ENCODE measurements around the gene LRRC3.

DNA sequence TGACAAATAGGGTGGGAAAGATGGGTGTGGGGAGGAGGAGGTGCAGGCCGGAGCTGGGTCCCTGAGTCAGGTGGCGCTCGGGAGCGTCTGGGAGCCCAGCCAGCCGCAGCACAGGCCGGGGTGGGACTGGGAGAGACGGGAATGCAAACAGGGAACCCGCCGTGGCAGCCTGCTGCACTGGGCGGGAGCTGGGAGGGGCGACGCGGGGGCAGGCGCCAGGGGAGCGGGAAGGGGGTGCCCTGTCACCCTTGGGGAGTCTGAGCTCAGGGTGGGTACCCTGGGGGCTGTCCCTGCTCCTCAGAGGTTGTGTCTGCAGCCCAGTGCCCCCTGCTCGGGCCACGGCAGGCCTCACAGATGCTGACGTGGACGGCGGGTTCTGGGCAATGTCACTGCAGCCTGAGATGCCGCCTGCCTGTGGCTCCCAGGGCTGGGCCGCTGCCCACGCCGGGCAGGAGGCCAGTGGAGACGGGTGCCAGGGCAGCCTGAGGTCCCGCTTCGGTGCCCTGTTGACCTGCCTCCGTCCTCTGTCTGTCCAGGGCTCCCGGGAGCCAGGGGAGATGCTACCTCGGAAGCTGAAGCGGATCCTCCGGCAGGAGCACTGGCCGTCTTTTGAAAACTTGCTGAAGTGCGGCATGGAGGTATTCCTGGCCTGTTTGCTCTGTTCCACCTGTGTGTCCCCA is 16.6 kb upstream of the LRRC3 start:
- TF ChIP-seq, protein P1, sequence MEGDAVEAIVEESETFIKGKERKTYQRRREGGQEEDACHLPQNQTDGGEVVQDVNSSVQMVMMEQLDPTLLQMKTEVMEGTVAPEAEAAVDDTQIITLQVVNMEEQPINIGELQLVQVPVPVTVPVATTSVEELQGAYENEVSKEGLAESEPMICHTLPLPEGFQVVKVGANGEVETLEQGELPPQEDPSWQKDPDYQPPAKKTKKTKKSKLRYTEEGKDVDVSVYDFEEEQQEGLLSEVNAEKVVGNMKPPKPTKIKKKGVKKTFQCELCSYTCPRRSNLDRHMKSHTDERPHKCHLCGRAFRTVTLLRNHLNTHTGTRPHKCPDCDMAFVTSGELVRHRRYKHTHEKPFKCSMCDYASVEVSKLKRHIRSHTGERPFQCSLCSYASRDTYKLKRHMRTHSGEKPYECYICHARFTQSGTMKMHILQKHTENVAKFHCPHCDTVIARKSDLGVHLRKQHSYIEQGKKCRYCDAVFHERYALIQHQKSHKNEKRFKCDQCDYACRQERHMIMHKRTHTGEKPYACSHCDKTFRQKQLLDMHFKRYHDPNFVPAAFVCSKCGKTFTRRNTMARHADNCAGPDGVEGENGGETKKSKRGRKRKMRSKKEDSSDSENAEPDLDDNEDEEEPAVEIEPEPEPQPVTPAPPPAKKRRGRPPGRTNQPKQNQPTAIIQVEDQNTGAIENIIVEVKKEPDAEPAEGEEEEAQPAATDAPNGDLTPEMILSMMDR (IDR thresholded peaks at IDR 0.05): no peak
- TF ChIP-seq POLR2A (IDR thresholded peaks at IDR 0.05): no peak

Data from prostate gland (tissue), 2 donors.